T-helper 1 cell treated with Interleukin-12 subunit alpha and Interleukin-12 subunit beta and Interleukin-4 antibody, amounts not matched to agents 30 ng/mL and 1 ng/mL, for 36 hours (primary cell): ENCODE results near the gene CHCHD6. TPM values are rescaled to one million over a fixed set of nuclear protein-coding genes. Genes with fewer than 3 reads are reported as not detected.

Source experiments
- intact Hi-C: fragments of 100-400 bp; cut with micrococcal nuclease; formaldehyde crosslinking; loops from one replicate; pipeline ENCODE4 v1.15.1; 2024
- total RNA-seq: library from RNA; stranded (reverse); gene quantifications from 2 replicates; pipeline ENCODE4 v1.2.3, GENCODE V29; 2022

CHCHD6 gene
- total RNA-seq, 1 donor from 2014 or later: 5.2 TPM

DNA sequence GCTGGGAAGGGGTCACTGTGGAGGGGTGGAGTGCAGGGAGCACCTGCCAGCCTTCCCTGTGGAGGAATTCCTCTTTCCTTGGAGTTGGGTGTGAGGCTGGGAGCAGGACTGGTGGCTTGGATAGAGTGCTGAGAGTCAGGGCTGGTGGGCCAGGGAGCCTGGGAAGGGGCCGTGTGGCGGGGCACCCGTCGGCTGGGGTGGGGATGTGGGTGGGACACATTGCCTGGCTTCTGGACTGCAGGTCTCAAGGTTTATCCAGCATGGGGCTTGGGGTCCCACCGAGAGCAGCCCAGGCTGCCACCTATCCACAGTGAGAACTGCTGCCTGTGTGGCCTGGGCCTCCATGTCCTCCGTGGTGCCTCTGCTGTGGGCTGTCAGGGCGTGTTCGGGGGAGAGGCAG lies 283.6 kb downstream of the CHCHD6 start:
- intact Hi-C loops: no loop called here

DNA sequence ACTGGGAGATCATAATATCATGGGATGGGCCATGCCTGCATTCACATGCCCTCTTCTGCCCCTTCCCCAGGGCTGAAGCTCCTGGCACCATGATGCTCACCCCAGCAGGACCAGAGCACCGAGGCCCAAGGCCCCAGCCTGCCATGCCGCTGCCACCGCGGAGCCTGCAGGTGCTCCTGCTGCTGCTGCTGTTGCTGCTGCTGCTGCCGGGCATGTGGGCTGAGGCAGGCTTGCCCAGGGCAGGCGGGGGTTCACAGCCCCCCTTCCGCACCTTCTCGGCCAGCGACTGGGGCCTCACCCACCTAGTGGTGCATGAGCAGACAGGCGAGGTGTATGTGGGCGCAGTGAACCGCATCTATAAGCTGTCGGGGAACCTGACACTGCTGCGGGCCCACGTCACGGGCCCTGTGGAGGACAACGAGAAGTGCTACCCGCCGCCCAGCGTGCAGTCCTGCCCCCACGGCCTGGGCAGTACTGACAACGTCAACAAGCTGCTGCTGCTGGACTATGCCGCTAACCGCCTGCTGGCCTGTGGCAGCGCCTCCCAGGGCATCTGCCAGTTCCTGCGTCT lies 284.5 kb downstream of the CHCHD6 start:
- intact Hi-C loops: no loop called here

DNA sequence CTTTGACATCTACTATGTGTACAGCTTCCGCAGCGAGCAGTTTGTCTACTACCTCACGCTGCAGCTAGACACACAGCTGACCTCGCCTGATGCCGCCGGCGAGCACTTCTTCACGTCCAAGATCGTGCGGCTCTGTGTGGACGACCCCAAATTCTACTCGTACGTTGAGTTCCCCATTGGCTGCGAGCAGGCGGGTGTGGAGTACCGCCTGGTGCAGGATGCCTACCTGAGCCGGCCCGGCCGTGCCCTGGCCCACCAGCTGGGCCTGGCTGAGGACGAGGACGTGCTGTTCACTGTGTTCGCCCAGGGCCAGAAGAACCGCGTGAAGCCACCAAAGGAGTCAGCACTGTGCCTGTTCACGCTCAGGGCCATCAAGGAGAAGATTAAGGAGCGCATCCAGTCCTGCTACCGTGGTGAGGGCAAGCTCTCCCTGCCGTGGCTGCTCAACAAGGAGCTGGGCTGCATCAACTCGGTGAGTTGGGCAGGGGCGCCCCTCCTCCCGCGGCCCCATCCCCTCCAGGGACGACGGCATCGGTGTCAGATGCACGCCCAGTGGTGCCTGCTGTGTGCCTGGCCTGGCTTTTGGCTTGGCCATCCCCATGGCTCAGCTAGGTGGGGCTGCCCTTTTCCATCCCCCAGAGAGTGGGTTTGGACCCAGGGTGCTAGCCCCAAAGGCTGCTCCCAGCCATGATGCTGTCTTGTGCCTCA lies 285.4 kb downstream of the CHCHD6 start:
- intact Hi-C loops: no loop called here

DNA sequence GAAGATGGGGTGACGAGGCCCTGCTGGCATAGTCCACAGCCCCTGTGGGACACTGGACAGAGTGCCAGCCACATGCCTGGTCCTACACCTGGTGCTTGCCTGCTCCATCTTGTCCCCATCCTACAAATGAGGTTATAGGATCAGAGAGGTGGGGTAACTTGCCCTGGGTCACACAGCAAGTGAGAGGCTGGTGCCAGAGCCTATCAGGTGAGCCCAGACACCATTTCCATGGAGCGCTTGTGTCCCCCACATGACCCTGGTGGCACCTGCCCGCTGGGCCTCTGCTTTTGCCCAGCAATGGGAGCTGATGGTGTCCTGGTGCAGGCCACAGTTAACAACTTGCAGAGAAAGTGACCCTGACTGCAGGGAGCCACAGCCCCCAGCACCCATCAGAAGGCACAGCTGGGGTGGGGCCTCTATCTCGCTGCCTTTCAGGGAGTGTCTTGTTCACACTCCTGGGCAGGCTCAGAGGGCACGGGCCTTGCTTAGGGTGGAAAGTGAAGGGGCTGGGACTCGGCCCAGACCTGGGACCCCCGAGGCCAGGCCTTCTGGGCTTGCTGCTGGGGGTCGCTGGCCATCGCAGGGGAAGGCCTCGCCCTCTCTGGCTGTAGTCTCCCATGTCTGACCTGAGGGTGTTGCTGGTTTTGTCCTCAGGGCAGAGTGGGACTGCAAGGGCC lies 286.1 kb downstream of the CHCHD6 start:
- intact Hi-C loops: no loop called here

DNA sequence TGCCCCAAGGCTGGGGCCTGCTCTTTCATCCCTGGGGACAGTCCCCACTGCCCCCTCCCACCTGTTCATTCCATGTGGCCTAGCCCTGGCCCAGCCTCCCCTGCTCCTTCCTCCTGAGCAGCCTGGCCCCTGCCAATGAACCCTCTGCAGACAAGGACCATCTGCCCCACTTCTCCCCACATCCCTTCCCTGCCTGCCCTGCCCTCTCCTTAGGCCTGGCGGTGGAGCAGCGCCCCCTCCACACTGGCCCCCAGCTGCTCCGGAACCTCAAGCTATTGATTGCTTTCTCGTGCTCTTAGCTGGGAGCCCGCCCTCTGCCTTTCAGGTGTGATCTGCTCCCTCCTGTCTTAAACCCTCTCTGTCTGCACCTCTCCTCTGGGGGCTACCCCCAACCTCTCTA lies 286.9 kb downstream of the CHCHD6 start:
- intact Hi-C loops: no loop called here

DNA sequence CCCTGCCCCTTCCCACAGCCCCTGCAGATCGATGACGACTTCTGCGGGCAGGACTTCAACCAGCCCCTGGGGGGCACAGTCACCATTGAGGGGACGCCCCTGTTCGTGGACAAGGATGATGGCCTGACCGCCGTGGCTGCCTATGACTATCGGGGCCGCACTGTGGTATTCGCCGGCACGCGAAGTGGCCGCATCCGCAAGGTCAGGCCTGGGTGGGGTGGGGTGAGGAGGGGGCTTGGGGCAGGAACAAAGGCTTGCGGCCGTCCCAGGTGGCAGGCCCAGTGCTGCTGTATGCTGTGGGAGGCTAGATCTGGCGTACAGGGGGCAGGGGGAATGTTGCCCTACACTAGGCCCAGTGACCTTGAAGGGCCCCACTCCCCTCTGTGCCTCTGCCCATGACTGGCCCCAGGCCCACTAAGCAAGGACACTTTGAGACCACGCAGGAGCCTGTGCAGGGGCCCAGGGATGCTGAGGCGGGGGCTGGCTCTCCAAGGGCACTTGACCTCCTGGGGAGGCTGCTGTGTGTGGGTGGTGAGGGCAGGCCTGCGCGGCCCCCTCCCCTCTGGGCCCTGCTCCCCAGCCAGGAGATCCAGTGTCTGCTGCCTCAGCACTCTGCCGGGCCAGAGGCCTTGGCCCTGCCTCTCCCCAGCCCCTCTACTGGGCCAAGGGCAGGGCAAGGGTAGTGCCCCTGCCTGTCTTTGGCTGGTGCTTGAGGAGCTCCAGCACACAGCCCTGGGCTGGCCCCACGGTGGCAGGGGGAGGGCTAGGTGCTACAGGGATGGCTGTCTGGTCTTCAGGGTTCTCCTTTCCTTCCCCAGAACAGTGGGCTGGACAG lies 287.5 kb downstream of the CHCHD6 start:
- intact Hi-C loops: no loop called here

DNA sequence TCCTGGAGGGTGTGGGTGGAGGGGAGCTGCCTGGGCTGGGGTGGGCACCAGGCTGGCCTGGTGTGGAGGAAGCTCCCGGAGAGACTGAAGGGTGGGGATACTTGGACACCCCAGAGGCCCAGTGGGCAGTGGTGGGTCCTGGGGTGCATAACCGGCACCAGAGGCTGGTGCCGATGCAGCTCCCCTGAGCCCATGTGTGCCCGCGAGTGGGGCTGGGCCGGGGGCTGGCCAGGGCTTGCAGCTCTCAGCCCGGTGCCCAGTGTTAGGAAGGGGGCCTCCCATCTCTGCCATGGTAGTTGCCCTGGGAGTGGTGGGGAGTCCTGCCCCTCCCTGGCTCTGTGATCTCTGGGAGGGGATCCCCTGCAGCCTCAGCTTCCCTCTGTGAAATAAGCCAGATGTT lies 288.2 kb downstream of the CHCHD6 start:
- intact Hi-C loops: no loop called here

DNA sequence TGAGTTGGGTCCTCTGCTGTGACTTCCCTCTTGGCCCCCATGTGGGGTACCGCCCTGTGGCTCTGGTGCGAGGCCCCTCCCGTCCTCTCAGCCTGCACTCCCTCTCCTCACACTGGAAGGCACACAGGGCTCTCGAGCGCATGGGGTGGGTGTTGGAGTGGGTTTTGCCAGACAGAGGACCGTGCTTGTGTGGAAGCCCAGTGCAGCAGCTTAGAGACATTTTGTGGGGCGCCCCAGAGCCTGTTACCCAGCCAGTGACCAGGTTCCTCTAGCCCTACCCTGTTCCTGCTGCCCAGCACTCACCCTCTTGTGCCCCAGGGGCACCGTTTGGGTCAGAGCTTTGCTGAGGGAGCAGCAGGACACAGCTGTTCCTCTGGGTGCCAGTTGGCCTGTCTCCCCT lies 288.7 kb downstream of the CHCHD6 start:
- intact Hi-C loops: no loop called here

DNA sequence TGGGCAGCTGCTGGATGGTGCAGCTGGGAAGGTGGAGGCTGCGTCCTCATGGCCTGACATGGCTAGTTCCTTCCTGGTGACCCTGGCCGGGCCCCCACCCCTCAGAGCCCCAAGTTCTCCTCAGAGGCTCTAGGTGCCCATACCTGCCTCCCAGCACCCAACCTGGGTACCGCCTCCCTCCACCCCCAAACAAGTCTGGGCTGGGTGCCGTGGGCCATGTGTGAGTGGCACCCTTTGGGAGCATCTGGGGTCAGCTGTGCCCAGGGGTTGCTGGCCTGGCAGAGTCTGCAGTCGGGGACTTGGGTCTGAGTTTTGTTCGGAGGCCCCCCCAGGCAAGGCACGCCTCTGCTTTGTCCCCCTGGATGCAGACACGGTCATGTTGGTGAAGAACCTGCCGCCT lies 289.4 kb downstream of the CHCHD6 start:
- intact Hi-C loops: no loop called here

DNA sequence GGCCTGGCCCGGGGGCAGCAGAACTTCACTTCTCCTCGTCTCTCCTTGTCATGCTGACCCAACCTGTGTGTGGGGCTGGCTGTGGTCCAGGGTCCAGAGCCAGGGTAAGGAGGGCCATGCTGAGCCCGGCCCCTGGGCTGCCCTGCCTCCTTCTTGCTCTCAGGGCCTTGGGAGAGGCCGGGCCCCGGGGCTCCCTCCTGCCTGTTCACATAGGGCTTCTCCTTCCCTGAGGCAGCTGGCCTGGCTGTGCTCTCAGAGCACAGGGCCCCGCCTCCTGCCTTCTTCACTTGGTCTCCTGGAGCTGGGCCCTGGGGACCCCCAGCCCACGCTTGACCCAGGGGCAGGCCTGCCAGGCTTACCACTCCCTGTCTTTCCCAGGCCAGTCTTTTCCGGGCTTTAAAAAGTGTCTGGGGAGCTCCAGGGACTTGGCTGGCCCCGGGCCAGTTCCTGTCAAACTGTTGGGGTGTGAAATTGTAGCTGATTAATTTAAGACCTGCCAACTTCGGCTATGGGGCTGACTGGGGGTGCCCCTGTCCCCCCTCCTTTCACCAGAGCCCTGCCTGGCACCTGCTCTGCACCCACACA lies 290.7 kb downstream of the CHCHD6 start:
- intact Hi-C loops: no loop called here

DNA sequence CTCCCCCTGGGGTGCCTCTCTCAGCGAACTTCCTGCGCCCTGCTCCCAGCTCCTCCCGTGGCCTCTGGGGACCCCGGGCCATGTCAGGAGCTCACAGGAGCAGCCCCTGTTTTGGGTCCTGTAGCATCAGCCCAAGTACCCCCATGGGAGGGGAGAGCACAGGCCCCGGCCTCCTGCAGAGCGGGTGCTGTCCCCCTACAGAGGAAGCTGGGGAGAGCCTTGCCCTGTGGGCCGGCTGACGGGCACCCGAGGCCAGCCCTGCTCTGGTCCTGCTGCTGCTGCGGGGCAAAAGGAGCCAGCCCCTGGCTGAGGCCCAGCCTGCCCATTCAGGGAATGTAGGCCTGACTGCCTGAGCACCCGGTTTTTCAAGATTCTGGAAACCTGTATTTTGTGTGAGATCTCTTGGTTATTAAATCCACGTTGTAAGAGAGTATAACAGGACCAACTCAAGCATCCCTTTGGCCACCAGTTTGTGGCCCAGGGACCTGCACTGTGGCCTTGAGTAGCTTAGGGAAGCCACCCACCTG lies 291.3 kb downstream of the CHCHD6 start:
- intact Hi-C loops: no loop called here

DNA sequence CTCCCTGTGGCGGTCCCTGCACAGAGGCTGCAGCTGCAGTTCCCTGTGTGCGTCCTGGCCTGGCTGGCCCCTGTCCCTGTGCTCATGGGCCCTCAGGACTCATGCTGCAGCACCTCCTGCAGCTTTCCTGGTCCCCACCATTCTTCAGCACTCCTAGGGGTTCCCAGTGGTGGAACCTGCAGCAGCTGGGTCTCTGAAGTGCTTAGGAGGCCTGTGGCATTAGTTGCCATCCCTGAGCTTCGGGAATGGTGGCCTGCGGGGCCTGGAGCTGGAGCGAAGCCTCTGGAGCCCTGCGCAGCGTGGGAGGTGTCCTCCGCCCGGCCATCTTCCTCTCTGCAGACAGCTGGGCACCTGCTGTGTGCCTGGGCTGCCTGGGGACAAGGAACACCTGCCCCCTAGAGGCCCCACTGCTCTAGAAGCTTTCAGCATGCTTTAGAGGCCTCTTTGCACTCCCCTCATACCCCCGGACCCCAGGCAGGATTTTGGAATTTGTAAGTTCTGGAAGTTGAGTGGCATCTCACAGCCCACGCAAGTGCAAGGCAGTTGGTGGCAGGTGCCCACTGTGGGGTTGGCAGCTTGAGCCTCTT lies 292.0 kb downstream of the CHCHD6 start:
- intact Hi-C loops: loop anchor here (1.0 kb wide), 1 partner anchor 317 kb away; no protein-coding TSS in a partner anchor

DNA sequence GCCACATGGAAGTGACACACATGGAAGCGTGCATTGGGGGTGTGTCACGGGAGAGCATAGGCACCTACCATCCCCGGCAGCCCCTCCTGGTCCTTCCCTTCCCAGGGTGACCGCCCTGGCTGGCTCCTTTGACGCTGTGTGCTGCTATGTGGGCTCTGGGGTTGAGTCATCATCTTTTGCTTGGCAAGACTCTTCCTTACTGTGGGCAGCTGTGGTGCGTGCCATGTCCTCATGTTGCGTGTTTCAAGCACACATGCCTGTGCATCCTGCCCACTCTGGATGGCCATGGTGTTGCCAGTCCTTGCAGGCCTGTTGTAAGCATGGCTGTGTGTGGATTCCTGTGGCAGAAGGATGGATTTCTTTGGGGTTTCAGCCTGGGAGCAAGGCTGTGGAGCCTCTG lies 292.9 kb downstream of the CHCHD6 start:
- intact Hi-C loops: loop anchor here (1.0 kb wide), 1 partner anchor 318 kb away; no protein-coding TSS in a partner anchor

DNA sequence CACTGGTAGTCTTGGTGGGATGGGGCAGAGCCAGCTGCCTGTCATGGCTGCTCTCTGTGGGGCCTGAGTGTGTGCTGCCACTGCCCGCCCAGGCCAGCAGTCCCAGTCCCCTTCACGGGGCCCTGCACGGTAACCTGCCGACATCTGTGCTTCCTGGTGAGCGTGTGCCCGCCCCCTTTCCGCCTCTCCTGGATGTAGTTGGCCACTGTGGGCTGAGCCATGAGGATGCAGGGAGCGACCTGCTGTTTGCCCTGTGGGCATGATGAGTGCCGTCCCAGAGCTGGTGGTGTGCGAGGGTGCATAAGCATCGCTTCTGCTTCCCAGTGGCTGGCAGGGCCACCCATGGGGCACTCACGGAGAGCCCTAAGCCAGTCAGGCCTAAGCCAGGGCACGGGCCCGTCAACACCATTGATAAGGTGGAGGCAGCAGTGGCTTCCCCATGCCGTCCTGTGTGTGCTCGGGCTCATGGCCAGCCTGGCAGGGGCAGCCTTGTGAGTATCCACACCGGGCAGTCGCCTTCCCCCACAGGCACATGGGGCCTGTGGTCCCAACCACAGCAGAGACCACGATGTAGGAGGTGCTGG lies 293.5 kb downstream of the CHCHD6 start:
- intact Hi-C loops: no loop called here

DNA sequence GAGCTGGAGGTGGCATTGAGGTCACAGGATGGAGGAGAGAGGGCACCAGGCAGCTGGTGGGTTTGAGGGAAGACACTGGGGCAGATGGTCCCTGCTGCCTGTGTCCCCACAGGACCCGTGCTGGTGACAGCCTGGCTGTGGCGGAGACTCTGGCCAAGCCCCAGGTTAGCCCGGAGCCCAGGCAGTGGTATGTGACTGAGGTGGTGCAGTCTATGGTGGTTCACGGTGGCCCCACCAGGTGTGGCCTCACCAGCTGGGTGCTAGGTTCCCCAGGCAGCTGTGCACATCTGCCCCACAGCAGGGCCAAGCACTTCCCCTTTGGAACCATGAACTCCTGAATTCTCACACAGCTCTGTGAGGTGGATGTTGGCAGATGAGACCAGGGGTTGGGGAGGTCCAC lies 294.3 kb downstream of the CHCHD6 start:
- intact Hi-C loops: no loop called here

DNA sequence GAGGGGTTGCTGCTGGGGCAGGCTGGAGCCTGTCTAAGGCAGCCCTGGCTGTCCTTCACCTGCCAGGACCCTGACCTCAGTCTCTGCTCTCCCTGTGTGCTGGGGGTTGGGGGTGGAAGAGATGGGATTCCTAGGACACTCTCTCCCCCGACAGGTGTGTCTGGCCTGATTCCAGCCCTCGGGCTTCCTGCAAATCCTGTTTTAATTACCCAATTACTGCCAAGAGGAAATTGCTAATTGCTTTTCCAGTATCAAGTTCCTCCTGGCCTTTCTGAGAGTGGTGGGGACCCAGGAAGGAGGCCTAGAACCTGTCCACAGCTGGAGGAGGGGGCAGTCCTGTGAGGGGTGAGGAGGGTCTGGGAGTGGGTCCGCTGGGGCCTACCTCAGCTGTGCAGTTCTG lies 294.7 kb downstream of the CHCHD6 start:
- intact Hi-C loops: no loop called here

DNA sequence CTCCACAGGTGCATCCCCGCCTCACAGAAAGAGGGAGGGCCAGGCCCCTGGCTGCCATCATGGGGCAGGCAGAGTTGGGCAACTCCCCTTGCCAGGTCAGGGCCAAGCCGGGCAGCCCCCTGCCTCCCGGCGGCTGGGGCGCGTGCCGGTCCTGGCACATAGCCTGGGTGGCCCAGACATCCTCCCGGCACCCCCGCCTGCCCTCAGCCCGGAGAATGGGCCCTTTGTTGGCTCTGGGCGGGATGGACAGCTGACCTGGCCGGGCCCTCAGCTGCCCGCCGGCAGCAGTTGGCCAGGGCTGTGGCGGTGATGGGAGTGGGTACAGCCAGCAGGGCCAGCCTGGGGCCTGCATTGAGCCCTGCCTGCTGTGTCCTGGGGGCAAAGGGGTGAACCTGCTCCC lies 295.3 kb downstream of the CHCHD6 start:
- intact Hi-C loops: no loop called here

DNA sequence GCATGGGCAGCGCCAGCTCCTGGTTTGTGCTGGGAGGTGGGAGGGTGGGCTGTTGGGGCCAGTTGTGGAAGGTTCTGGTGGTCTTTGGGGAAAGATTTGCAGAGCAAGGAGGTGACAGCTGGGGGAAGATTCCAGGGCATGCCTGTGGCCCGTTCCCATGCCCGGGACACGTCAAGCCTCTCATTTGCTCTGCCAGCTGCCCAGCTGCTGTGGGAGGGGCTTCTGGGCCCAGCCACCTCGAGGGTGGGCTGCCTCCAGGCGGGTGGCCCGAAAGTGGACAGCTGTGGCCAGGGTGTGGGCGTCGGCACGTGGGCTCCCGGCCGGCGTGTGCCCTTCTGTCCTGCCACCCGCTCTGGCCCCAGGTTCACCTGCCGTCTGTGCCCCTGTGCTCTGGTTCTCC lies 296.1 kb downstream of the CHCHD6 start:
- intact Hi-C loops: no loop called here

DNA sequence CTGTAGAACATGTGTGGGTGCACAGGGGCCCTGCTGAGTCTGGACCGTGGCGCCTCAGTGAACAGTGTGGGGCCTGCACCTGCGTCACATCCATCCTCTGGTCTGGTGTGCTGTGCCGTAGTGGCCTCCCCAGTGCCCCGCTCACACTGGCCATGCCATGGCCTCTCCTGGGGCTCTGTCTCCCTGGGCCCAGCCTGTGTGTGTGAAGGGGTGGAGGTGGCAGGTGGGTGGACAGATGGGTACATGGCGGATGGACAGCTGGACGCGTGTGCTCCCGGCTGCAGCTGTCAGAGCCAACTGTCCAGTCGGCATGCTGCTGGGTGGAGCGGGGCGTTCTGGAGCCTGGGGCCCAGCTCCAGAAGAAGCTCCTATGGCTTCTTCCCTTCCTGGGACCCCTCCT lies 296.7 kb downstream of the CHCHD6 start:
- intact Hi-C loops: no loop called here

DNA sequence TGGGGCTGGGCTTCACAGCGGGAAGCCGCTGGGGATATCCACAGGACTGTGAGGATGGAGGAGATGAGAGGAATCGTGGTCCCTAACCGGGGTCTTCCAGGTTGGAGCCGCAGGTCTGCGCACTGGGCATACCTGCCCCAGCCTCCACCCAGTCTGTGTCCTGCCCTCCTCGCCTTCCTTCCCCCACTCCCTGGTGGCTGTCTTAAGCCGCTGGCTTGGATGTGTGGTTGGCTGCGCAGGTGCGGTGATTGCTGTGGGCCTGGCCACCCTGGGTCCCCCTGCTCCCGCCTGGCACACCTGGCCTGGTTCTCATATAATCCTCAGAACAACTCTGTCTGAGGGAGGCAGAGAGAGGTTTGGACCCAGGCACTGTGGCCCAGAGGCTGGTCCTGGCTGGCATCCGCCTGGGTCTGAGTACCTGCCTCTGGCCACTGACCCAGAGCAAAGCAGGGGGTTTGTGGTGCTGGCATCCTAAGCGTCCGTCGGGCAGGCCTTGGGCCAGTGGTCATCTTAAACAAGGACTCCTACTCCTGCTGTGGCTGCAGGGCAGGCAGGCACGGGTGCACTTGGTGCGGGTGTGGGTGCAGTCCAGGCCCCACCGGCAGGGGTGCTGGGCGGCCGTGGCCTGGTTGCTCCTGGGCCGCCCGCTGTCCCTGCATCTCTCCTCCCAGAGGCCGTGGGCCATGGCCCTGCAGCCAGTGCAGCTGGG lies 297.6 kb downstream of the CHCHD6 start:
- intact Hi-C loops: no loop called here
